GM18526 (cell line): ENCODE results near the gene MARCHF6.

Experiments used
- POLR2A ChIP-seq: IDR thresholded peaks from 3 replicates; pipeline ENCODE4 v1.6.1; 2011; ENCODE audit not compliant: insufficient read length; ENCODE audit errors: extremely low read depth

Gene MARCHF6

GRCh38 chr5:10319202-10319851 lies 34.2 kb upstream of the MARCHF6 start:
- no peak for TF ChIP-seq POLR2A

GRCh38 chr5:10320793-10321192 lies 32.7 kb upstream of the MARCHF6 start:
- no peak for TF ChIP-seq POLR2A

DNA sequence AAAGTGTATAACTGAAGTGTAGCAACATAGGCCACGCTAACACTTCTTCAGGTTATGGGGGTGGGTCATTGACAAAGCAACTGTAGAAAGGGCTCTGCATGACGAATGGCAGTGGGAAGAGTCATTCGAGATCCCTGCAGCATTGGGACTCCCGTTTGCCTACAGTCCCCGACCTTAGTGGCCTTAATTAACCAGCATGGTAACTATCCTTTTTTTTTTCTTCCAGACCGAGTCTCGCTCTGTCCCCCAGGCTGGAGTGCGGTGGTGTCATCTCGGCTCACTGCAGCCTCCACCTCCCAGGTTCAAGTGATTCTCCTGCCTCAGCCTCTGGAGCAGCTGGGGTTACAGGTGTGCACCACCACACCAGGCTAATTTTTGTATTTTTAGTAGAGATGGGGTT lies 31.6 kb upstream of the MARCHF6 start:
- no peak for TF ChIP-seq POLR2A

DNA sequence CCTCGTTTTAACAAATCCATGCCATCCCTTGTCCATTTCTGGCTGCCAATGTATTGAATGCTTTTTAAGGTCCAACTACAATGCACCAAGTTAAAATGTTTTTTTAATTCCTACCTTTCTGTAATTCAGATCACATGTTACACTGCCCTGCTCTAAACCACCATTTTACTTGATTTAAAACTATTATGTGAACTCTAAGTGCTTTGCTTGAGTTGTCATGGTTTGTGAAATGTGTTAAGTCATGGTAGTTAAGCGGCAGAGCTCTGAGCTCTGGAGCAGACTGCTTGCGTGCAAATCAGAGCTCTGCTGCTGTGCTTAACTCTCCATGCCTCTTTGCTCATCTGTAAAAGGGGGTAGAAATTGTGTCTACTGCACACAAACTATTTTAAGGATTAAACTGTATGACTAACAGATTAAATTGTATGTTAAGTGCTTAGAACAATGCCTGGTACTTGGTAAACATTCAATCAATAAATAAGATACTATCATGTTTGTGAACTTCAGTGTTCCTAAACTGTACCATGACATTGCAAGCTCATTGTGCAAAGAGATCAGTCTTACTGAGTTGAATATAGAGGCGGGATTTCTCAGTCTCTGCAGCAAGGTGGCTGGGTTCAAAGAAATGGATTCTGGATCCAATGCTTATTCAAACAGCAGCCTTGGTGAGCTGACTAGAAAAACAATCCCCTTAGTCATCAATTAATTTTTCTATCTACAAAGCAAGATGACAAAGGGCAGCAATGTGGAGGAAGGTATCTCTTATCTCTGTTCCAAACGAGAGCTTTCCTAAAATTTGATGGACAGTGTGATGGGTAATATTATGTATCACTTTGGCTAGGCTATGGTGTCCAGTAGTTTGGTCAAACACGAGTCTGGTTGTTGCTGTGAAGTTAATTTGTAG lies 29.7 kb upstream of the MARCHF6 start:
- no peak for TF ChIP-seq POLR2A

DNA sequence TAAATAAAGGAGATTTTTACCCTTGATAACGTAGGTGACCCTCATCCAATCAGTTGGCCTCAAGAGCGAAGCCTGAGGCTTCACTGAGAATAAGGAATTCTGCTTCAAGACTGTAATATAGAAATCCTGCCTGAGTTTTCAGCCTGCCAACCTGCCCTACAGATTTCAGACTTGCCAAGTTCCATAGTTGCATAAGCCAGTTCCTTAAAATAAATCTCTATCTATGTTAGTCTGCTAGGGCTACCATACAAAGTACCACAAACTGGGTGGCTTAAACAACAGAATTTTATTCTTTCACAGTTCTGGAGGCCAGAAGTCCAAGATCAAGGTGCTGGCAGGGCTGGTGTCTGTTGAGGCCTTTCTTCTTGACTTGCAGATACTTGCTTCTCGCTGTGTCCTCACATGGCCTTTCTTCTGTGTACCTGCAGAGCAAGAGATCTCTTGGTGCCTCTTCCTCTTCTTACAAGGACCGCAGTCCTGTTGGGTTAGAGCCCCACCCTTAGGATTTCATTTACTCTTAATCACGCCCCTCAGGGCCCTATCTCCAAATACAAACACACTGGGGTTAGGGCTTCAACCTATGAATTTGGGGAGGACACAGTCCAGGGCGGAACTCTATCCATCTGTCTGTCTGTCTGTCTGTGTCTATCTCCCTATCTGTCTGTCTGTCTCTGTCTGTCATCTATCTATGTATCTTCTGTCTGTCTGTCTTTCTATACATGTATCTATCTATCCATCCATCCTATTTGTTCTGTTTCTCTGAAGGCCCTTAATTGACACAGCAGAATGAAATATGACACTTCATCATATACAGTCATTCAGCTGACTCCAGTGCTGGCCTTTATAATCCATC lies 28.8 kb upstream of the MARCHF6 start:
- no peak for TF ChIP-seq POLR2A

DNA sequence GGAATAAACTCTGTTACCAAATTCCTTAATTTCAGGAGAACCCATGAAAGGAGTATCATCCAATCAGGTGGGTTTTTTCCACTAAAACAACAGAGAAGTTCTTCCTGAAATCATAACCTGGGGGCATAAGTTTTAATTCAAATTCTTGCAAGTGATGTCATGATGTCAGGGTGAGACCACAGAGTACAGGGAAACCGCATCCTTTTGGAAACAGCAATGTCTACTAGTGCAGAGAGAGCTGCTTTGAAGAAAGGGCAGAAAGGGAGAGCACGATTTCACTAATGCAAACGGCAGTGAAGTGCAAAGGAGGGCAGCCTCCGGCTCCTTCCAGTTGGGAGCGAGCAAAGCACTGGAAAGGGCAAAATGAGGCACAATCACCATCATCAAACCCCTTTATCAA lies 25.2 kb upstream of the MARCHF6 start:
- no peak for TF ChIP-seq POLR2A

DNA sequence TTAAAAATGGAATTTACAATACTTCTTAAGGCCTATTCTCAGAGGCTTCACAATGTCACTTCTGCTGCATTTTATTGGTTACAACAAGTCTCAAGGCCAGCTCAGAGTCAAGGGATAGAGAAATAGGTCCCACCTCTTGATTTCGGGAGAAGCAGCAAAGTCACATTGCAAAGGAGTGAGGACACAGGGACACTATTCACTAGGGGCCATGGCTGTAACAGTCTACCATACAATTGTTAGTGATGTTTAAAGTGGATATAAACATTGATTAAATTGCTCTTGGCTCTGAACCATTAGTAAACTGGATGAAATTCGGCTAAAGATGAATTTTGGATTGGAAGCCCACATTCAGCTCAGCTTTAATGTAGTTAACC lies 24.1 kb upstream of the MARCHF6 start:
- TF ChIP-seq POLR2A, result no peak

DNA sequence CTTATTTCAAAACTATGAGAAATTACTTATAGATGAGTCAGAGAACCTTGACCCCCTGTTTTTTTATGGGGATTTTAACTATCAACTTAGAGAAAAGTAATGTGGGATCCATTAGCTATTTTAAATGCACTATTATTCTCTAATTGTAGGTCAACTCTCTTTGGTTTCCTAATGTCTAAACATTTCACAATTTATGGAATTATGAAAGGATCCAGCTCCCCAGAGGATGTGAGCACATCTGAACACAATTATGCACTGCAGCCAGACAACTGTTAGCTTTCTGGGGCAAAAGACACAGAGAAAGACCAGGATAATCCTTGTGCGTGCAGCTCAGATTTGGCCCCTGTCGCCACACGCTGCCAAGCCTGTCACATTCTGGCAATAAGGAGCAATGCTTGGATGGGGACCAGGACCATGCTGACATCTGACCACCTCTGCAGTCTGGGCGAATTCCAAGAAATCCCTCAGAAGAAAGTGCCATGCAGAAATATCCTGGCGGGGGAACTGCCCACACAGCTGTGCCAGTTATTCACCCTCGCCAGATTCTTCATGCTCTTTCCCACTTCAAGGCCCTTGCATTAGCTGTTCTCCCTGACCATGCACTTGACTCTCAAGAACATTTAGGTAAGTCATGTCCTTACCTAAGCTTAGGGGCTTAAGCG lies 23.5 kb upstream of the MARCHF6 start:
- TF ChIP-seq POLR2A, result no peak

DNA sequence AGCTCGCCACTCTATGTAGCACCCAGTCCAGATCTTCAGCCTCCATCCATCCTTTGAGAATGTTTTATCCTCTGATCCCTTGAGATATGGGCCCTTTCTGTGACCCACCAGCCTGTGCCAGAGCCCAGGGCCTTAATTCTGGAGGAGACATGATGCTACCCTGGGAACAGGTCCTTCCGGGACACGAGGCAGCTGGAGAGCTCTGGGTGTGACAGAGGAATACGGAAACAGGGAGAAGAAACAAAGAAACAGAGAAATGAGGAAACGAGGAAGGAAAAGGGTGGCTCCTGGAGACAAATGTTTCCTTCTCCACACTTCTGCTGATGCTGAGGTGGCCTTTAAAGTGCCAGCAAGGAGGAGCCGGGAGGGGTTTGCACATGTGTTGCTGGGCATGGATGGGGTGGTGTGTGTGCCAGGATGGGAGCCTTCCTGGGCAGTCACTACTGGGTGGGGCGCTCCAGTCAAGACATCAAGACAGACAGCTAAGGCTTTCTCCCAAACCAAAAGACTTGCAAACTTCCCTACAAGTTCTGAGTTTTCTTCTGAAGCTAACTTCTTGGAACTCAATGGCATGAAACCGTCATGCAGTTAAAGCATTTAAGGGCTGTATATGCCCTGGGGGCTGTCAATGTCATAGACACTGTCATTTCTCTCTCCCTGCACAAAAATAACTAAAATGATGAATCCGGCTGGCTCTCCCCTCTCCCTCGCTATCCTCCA lies 22.8 kb upstream of the MARCHF6 start:
- no peak for TF ChIP-seq POLR2A

GRCh38 chr5:10331341-10331796 lies 22.1 kb upstream of the MARCHF6 start:
- TF ChIP-seq POLR2A, result no peak

- no peak for TF ChIP-seq POLR2A
Observed at GRCh38 chr5:10332301-10332700, 21.2 kb upstream of the MARCHF6 start.

- no peak for TF ChIP-seq POLR2A
Observed at GRCh38 chr5:10333154-10334006, 20.1 kb upstream of the MARCHF6 start.

GRCh38 chr5:10334831-10335230 lies 18.7 kb upstream of the MARCHF6 start:
- no peak for TF ChIP-seq POLR2A
